GM19043 (cell line): ENCODE results near the gene UNC13D.
"Not testable (repeated sequence)": the region's sequence is repeated elsewhere in the genome, so short reads cannot be mapped to it uniquely, and the experiment has no call there.

ENCODE experiments used
- ATAC-seq: cut with Tn5 transposase; IDR thresholded peaks from one replicate; pipeline ENCODE4 v1.9.1; 2021; ENCODE audit warnings: low read depth; ENCODE audit not compliant: unreplicated experiment

UNC13D gene

GRCh38 chr17:75843577-75844529 is at the start of gene UNC13D:
UNC13D (minus strand) TSS chr17:75844404; CDS start chr17:75844337, 67 bp downstream.
- no peak for ATAC-seq

DNA sequence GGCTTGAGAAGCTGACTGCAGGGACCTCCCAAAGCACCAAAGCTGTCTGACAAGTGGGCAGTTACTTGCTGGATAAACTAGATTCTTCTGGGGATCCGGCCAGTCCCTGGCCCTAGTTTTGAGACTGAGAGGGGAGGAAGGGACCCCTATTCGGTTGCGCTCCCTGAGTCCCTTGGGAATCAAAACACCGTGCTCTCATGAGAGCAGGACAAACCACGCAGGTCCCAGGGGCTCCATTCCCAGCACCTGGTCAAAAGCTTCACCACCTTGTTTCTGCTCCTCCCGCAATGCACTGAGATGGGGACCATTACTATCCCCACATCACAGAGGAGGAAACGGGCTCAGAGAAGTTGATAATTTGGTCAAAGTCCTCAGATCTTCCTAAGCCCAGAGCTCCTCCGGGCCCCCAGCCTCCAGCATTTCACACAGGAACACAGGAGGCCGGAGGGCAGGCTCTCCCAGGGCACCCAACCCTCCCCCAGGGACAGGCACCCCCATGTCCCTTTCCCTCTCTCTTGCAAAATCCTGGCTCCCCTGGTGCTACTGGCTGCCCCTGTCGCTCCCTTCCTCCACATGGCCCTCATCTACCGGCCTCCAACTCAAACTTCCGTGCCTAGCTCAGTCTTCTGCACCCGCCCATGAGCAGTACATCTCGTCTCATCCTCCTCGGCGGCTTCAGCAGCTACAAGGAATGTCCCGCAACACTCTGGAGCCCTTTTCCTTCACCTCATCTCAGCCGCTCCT is 49.3 kb upstream of the UNC13D start:
- ATAC-seq = no peak

DNA sequence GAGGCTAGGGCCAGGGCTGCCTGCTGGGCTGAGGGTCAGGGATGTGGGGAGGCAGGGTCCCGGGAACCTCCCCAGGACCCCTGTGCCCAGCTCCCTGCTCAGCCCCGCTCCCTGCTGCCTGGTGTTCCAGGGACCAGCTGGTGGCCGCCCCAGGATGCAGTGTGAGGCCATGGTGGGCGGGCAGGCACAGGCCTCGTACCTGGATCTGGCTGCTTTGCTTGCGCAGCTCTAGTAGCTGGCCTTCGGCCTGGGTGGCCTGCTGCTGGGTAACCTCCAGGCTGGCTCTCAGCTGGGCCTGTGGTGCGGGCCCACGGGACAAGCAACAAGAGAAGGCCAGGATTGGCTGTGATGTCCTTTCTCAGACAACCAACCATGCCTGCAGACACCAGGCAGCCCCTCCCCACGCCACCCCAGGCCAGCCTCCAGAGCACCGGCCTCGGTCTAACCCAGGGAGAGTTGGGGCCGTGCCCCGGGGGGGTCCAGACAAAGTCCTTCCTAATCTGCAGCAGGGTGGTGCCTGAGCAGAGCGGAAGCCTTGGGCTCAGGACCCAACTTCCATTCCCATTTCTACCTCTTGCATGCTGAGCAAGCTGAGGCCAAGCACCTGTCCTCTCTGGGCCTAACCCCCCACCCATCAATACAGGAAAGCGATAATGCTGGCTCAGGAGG is 48.5 kb upstream of the UNC13D start:
- no peak for ATAC-seq

- ATAC-seq = no peak
These were observed 47.7 kb upstream of the UNC13D start for GRCh38 chr17:75891605-75892555.

GRCh38 chr17:75891022-75891604 is 46.9 kb upstream of the UNC13D start:
- no peak for ATAC-seq

DNA sequence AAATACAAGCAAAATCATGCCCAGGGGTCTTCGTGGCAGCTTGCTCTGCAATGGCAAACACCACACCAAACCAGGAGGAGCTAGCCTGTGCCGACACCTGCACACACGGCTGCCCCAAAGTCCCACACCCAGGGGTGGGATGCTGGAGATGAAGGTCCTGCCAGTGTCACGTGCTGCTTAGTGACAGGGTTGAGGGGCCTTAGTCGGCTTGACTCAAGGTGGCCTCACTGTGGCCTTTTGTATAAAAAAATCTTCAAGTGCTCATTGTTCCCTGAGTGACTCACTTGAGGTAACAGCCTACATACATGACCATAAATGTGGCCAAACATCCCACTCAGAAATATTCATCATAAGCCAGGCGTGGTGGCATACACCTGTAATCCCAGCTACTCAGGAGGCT is 45.2 kb upstream of the UNC13D start:
- ATAC-seq = no peak

DNA sequence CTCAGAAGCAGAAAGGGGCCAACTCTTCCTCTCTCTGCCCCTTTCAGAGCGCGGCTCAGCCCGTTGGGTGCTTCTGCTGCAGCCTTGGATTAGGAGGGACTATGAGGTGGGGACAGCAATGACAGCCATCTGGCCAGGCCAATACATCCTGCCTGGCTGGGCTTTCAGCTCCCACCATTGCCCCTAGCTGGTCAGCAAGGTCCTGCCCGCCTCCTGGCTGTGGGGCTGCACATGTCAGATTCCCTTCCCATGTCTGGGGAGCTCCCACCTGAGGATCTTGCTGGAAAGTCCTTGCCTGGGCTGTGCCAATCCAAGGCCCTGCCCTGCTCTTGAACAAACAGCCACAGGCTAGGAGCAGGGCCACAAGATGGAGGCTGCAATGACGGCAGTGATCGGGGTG is 44.3 kb upstream of the UNC13D start:
- ATAC-seq = no peak

DNA sequence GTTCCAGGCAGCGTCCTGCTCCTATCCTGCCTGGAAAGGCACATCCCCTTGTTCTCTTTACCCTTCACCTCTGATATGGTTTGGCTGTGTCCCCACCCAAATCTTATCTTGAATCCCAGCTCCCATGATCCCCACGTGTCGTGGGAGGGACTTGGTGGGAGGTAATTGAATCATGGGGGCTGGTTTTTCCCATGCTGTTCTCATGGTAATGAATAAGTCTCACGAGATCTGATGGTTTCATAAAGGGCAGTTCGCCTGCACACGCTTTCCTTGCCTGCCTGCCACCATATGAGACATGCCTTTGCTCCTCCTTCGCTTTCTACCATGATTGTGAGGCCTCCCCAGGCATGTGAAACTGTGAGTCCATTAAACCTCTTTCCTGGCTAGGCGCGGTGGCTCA is 41.7 kb upstream of the UNC13D start:
- ATAC-seq = not testable (repeated sequence)

DNA sequence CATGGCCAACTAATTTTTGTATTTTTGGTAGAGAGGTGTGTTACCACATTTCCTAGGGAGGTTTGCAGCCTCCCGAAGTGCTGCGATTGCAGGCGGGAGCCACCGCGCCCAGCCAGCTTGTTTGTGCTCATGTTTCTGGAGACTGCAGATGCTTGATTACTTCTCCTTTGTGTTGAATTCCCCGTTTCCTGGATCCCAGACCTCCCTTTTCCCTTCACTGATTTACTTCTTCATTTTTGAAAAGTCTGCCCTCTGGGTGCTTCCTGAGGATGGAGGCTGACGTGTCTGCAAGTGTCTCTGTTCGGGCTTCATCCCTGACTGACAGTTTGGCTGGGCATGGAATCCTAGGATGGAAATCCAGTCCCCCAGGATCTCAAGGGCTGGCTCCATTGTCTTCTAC is 41.2 kb upstream of the UNC13D start:
- ATAC-seq = no peak

DNA sequence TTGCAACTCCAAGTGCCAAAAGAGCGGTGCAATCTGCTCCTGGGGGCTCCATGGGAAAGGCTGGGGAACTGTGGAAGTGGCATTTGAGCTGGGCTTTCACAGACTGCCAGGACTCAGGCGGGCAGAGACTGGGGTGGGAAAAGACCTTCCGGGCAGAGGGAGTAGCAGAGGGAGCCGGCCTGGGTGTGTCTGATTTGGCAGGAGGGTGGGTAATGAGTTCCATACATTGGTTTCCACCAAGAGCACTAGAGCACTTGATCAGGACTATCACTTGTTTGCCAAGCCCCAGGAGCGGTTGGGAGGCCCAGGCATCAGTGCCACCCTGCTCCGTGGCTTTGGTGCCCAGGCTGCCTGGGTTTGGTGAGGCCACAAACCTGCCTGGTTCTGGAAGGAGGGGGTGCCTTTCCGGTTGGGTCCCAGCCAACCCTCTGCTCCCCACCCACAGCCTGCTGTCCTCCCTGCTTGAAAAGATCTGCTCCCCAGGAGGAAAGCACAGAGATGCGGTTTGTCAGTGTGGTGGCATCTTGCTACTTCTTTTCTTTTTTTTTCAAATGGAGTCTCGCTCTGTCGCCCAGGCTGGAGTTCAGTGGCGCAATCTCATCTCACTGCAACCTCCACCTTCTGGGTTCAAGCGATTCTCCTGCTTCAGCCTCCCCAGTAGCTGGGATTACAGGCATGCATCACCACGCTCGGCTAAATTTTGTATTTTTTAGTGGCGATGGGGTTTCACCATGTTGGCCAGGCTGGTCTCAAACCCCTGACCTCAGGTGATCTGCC is 37.7 kb upstream of the UNC13D start:
- ATAC-seq = no peak

DNA sequence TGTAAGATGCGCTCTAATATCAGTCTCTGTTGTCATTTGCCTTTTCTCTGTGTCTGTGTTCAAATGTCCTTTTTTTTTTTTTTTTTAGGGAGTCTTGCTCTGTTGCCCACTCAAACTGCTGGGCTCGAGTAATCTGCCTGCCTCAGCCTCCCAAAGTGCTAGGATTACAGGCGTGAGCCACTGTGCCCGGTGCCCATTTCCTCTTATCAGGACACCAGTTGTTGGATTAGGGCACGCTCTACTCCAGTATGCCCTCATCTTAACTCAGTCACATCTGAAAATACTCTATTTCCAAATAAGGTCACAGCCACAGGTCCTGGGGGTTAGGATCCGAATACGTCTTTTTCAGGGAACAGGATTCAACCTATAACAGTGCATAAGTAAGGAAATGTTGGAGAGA is 36.1 kb upstream of the UNC13D start:
- no peak for ATAC-seq

GRCh38 chr17:75878174-75878998 is 34.2 kb upstream of the UNC13D start, which contains the start of gene TRIM47:
TRIM47 (minus strand) TSS chr17:75878581; CDS start chr17:75878548, 33 bp downstream.
- ATAC-seq = peak; percentile 12

DNA sequence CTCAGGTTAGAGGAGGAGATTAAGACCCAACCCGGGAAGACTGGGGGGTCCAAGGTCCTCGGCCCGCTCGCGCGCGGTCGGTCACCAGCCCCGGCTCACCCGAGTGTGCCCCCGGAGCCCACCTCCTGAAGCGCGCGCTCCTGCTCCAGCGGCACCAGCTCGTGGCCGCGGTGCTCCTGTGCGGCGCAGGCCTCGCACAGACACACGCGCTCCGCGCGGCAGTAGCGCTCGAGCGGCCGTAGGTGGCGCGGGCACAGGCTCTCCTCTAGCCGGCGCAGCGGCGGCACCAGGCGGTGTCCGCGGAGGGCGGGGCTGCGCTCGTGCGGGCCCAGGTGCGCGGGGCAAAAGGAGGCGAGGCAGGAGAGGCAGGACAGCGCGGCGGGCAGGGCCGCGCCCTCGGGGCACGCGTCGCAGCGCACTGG is 33.6 kb upstream of the UNC13D start:
- ATAC-seq = peak; percentile 61

GRCh38 chr17:75876938-75877751 is 32.9 kb upstream of the UNC13D start:
- ATAC-seq = no peak

DNA sequence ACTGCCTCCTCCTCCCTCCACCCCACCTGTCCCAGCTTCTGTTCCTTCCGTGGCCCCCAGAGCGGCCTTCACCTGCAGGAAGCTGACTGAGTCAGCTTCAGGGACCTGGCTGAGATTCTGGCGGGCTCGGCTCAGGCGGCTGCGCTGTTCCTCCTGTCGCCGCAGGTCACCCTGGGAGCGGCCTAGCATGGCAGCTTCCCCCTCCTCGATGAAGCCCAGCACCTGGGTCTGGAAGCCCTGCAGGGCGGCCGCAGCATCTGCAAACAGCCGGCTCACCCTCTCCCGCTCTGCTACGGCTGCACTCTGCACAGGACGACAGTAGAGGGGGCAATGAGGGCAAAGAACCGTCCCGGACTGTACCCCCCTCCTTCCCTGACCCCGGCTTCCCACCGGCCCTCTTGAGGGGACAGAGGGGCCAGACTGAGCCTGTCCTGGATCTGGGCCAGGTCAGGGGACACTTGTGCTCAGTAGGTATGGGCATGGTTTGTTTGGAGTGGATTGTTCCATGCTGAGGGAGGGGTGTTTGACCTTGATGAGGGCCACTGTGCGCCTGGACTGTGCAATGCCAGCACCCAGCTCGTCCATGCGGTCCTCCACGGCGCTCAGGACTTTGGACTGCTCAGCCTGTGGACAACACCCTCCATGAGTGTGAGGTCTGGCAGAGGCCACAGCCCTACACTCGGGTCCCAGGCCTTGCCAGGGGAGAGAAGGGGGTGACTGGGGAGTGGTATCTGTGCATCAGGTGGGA is 32.2 kb upstream of the UNC13D start:
- ATAC-seq = no peak

GRCh38 chr17:75875940-75876189 is 31.7 kb upstream of the UNC13D start:
- no peak for ATAC-seq
